ENCODE measurements around the gene MUC22.
A peak's percentile ranks its signal among the peaks of the same experiment; 100 is the strongest.

GRCh38 chr6:31070711-31071197 is 60.5 kb downstream of the MUC22 start:
- TF ChIP-seq CTCF (IDR thresholded peaks at IDR 0.05; ENCODE audit: insufficient read depth, low read depth, low read length) (peak; percentile 80), EZH2 (IDR thresholded peaks at IDR 0.05; ENCODE audit: insufficient read depth, low read length) (no peak)
